Heart left ventricle (tissue), 16 donors: ENCODE results near the gene IL1B. TPM values are rescaled to one million over a fixed set of nuclear protein-coding genes. Genes with fewer than 3 reads are reported as not detected.

Source experiments
- ATAC-seq, 4 donors: fragments of 200-7000 bp; cut with Tn5 transposase; one replicate each; pipeline ENCODE4 v1.9.1; 2020 to 2022; ENCODE audit warnings: moderate library complexity in 4 of 4, mild to moderate bottlenecking in 3 of 4, moderate number of reproducible peaks in 1 of 4
- DNase-seq, 5 donors: peaks; one replicate each; pipeline ENCODE4 v3.0.0-alpha.2; 2020
- H3K27ac ChIP-seq, 12 donors: fragments of 200-600 bp; sonication (generic) in 4 of 12; one replicate each; pipeline versions ENCODE4 v1.5.0 to v1.8.0; 2016 to 2022; ENCODE audit warnings: mild to moderate bottlenecking in 2 of 12
- H3K27me3 ChIP-seq, 9 donors: fragments of 200-600 bp; sonication (generic) in 2 of 9; one replicate each; pipeline versions ENCODE4 v1.5.1 to v1.8.0; 2016 to 2022; ENCODE audit warnings: mild to moderate bottlenecking in 3 of 9
- H3K36me3 ChIP-seq, 9 donors: fragments of 200-600 bp; sonication (generic) in 2 of 9; one replicate each; pipeline versions ENCODE4 v1.5.0 to v1.8.0; 2018 to 2022; ENCODE audit warnings: mild to moderate bottlenecking in 2 of 9
- H3K4me1 ChIP-seq, 12 donors: fragments of 200-600 bp; sonication (generic) in 4 of 12; one replicate each; pipeline versions ENCODE4 v1.5.0 to v1.8.0; 2016 to 2022; ENCODE audit warnings: mild to moderate bottlenecking in 3 of 12
- H3K4me3 ChIP-seq, 12 donors: fragments of 200-600 bp; sonication (generic) in 4 of 12; one replicate each; pipeline versions ENCODE4 v1.5.0 to v1.8.0; 2017 to 2022; ENCODE audit warnings: mild to moderate bottlenecking in 9 of 12, moderate library complexity in 4 of 12
- H3K9me3 ChIP-seq, 12 donors: fragments of 200-600 bp; sonication (generic) in 4 of 12; one replicate each; pipeline versions ENCODE4 v1.5.0 to v1.8.0; 2016 to 2022; ENCODE audit warnings: mild to moderate bottlenecking in 1 of 12
- POLR2A ChIP-seq, 2 donors: fragments of 450-650 bp; IDR thresholded peaks; one replicate each; pipeline ENCODE4 v1.6.1; 2017; ENCODE audit warnings: antibody characterized with exemption in 2 of 2, mild to moderate bottlenecking in 2 of 2, moderate library complexity in 2 of 2
- WGBS, 4 donors: extraction: QIAGEN DNeasy Blood & Tissue Kit in 2 of 4; methylation state at CpG; one replicate each; pipeline versions ENCODE4 v1.1.5 to v1.1.7; 2013 to 2018; 5-methylcytosine and 5-hydroxymethylcytosine counted together
- intact Hi-C, 10 donors: fragments of 100-400 bp; cut with DNase I; formaldehyde crosslinking; loops; one replicate each; pipeline versions ENCODE4 v1.11.1 to v1.14.2; 2022
- polyA plus RNA-seq, 2 donors: library from polyadenylated mRNA; stranded (reverse); fragments of 200-250 nt; gene quantifications; one replicate each; pipeline ENCODE4 v1.2.3, GENCODE V29; 2013
- total RNA-seq, 9 donors: library from RNA; depleted of rRNA in 2 of 9; stranded (reverse); fragments of >200 nt in 2 of 9; fragmentation: NEBNext Ultra II Directional in 3 of 9; extraction: Animal tissue kit (Norgen Biotek cat#: 25700) in 3 of 9; gene quantifications; one replicate each; pipeline versions ENCODE4 v1.1.0 to v1.2.4, GENCODE V29; 2016 to 2023
- TF ChIP-seq, protein P1 (sequence below), 12 donors: fragments of 200-600 bp; sonication (generic) in 4 of 12; IDR thresholded peaks; one replicate each; pipeline versions ENCODE4 v1.5.0 to v1.8.0; 2018 to 2022; ENCODE audit warnings: antibody characterized with exemption in 12 of 12, mild to moderate bottlenecking in 5 of 12
- donor health status: ischemic (EF 13 %, LVEDD 7.1; RV severe dilation, severe dysfunction).
- donor health status: healthy with polysubstance abuse.
- donor health status: DM: no; HTN: yes; CAD: no.
- donor health status: DM: no; HTN: no; CAD: no.
- donor health status: ischemic (EF 25% LVEDD 6.9; RV normal size, moderate dysfunction).
- donor health status: ischemic (EF 25% LVEDD 5.7; RV mildly dilated, moderate dysfunction).
- donor health status: healthy.
- donor health status: DM: yes; HTN: yes; CAD: no.
- donor health status: ischemic (EF 35%, LVEDD 5.7; RV mildly dilated, moderate dysfunction).
- donor health status: nonischemic (EF 11% LVEDD 7.7; RV severe dilation, severe dysfunction).
- donor health status: DM: yes; HTN: yes; CAD: no.
- donor health status: PGD.
- donor health status: ischemic (EF 29% LVEDD 5.4; RV normal size, mild dysfunction).
- donor health status: nonischemic (EF 23%, LVEDD 6.1; RV moderate dilation, normal function).

Gene IL1B
- total and polyA plus RNA-seq, 11 donors, result 0.27 to 12.3 (median 1.1) TPM; not detected in 4

DNA sequence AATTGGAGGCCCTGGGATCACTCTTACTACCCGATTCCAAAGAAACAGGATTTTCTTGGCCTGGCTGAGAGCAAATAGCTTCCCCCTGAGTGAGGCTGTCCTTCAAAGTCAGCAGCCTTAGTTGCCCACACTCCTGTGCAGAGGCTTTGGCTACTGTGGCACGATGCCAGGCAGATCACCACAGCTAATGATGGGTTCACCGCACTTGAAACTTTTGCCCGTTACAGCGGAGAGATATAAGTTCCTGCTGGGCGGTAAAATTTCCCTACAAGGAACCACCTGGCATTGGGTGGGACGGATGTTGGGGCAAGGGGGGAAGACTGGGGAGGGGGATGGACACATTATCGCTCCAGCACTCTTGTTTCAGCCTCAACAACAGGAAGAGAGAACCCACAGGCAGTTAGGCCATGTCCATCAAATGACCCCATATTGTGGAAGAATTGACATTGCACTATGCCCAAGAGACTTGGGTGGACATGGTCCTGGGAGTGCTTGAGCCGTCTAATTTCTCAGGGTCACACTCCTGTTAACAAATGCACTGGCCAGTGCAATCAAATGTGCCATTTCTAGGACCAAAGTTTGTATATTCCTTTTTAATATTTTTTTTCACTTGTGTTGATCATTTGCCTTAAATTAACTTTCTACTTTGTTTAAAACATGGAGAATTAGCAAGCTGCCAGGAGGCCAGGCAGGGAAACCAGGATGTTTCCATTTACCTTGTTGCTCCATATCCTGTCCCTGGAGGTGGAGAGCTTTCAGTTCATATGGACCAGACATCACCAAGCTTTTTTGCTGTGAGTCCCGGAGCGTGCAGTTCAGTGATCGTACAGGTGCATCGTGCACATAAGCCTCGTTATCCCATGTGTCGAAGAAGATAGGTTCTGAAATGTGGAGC, 4.4 kb downstream of the IL1B start:
- peaks cover 0 to 7% (median 0%) of the 10 kb centered on the region in 9 donors for H3K27me3 ChIP-seq
- H3K4me1 ChIP-seq, result peaks cover 0 to 41% (median 0%) of the 10 kb centered on the region in 12 donors
- intact Hi-C loops, result no loop called here
- WGBS, 4 donors, result 84 to 93% (median 88%) methylated on average over 15 of the region's 15 CpGs
- no peak for DNase-seq
- TF ChIP-seq POLR2A (IDR thresholded peaks at IDR 0.05), result no peak
- TF ChIP-seq, protein P1, sequence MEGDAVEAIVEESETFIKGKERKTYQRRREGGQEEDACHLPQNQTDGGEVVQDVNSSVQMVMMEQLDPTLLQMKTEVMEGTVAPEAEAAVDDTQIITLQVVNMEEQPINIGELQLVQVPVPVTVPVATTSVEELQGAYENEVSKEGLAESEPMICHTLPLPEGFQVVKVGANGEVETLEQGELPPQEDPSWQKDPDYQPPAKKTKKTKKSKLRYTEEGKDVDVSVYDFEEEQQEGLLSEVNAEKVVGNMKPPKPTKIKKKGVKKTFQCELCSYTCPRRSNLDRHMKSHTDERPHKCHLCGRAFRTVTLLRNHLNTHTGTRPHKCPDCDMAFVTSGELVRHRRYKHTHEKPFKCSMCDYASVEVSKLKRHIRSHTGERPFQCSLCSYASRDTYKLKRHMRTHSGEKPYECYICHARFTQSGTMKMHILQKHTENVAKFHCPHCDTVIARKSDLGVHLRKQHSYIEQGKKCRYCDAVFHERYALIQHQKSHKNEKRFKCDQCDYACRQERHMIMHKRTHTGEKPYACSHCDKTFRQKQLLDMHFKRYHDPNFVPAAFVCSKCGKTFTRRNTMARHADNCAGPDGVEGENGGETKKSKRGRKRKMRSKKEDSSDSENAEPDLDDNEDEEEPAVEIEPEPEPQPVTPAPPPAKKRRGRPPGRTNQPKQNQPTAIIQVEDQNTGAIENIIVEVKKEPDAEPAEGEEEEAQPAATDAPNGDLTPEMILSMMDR (IDR thresholded peaks at IDR 0.05), result no peak
- H3K27ac ChIP-seq, result no peak overlapping the region
- ATAC-seq, result no peak
- no peaks in the 10 kb centered on the region for H3K9me3 ChIP-seq
- H3K36me3 ChIP-seq, result no peaks in the 10 kb centered on the region
- H3K4me3 ChIP-seq, result no peak overlapping the region

DNA sequence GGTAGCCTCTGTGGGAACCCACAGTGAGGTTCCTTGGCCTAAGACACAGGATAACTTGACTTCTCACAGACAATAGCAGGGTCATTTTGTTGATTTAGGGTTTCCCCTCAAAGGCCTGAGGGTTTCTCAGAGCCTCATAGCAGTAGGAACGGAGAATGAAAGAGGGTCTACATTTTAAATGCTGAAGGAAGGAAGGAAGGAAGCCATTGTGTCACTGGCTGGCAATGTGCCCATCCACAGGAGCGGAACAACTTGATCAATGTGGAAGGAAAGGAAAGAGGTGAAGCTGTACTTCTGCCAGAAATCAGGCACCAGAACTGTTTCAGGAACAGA, 5.1 kb downstream of the IL1B start:
- H3K4me3 ChIP-seq, result no peak overlapping the region
- TF ChIP-seq POLR2A (IDR thresholded peaks at IDR 0.05), result no peak
- TF ChIP-seq, protein P1 (IDR thresholded peaks at IDR 0.05), result no peak
- DNase-seq, result peak in 1 of 5 donors; percentile 65
- H3K4me1 ChIP-seq, result peaks cover 0 to 36% (median 0%) of the 10 kb centered on the region in 12 donors
- peaks cover 0 to 7% (median 0%) of the 10 kb centered on the region in 9 donors for H3K27me3 ChIP-seq
- 34 to 57% (median 51%) methylated on average over 2 of the region's 2 CpGs for WGBS, 4 donors
- no peaks in the 10 kb centered on the region for H3K9me3 ChIP-seq
- H3K36me3 ChIP-seq, result no peaks in the 10 kb centered on the region
- intact Hi-C loops, result no loop called here
- no peak for ATAC-seq
- no peak overlapping the region for H3K27ac ChIP-seq

DNA sequence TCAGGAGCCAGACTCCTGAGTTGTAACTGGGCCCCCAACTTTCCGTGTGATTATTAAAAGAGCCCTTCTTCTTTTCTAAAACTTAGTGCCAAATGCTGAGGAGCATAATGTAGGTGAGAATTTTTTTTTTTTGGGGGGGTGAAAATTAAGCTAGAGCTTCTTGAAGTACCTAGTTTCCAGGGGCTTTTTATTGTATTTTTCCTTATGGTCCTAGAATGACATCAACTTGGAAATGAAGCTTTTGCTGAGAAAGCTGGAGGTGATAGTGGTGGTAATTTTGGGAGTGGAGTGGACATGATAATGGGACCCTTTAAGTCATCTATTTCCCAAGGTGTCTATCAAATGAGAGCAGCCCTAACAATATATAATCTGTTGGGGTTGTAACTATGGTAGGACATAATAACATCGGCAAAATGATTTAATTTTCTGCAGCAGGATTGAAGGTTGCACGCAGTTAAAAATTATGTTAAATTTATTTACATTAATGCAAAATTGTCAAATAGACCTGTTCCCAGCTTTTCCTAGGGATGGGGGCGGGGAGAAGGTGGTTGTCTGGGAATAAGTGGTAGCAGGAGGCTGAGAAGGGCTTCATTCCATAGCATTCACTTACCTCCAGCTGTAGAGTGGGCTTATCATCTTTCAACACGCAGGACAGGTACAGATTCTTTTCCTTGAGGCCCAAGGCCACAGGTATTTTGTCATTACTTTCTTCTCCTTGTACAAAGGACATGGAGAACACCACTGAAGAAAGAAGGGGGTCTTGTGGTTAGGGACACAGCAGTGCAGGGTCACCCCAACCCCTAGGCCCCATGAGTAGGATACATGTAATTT, 5.7 kb downstream of the IL1B start:
- WGBS, 4 donors, result 76 to 97% (median 79%) methylated on average over 5 of the region's 5 CpGs
- peaks cover 0 to 7% (median 0%) of the 10 kb centered on the region in 9 donors for H3K27me3 ChIP-seq
- no peak for DNase-seq
- no peak overlapping the region for H3K4me3 ChIP-seq
- H3K9me3 ChIP-seq, result no peaks in the 10 kb centered on the region
- H3K4me1 ChIP-seq, result peaks cover 0 to 31% (median 0%) of the 10 kb centered on the region in 12 donors
- H3K27ac ChIP-seq, result no peak overlapping the region
- ATAC-seq, result no peak
- no peak for TF ChIP-seq POLR2A (IDR thresholded peaks at IDR 0.05)
- TF ChIP-seq, protein P1 (IDR thresholded peaks at IDR 0.05), result no peak
- intact Hi-C loops, result no loop called here
- no peaks in the 10 kb centered on the region for H3K36me3 ChIP-seq
